ENCODE data around the gene NELL1. TPM values are rescaled to one million over a fixed set of nuclear protein-coding genes. Genes with fewer than 3 reads are reported as not detected.

Gene NELL1
- total and polyA plus RNA-seq, 2 experiments from 2014 or later = 1.6 TPM; not detected in 1

GRCh38 chr11:21278840-21279239 is 609.5 kb downstream of the NELL1 start:
- Histone ChIP-seq H4K20me1 (replicated peaks; ENCODE audit: insufficient read depth) (no peaks in the 10 kb centered on the region), H3K36me3 (ENCODE audit: insufficient read depth) (no peaks in the 10 kb centered on the region), H3K79me2 (replicated peaks; ENCODE audit: insufficient read depth) (no peaks in the 10 kb centered on the region), H3K4me2 (no peak overlapping the region), H3K4me3 (no peak overlapping the region), H3K9me2 (ENCODE audit: insufficient read depth) (no peaks in the 10 kb centered on the region; the same call in 1 of the 2 replicates), H2AFZ (no peak overlapping the region), H3K27me3 (ENCODE audit: insufficient read depth) (no peaks in the 10 kb centered on the region), H3K27ac (ENCODE audit: low read depth) (no peak overlapping the region), H3K4me1 (ENCODE audit: insufficient read depth) (no peaks in the 10 kb centered on the region), H3F3A (replicated peaks; ENCODE audit: low read depth) (no peaks in the 10 kb centered on the region)
- no peak for ATAC-seq
- no peaks in the 10 kb centered on the region for H3K36me3 Mint-ChIP-seq (ENCODE audit: low read depth)
- H3K4me3 Mint-ChIP-seq = no peak overlapping the region
- no peak overlapping the region for H3K27ac Mint-ChIP-seq
- DNase-seq (ENCODE audit: low spot score) = no peak
- peaks cover 5% of the 10 kb centered on the region for H3K27me3 Mint-ChIP-seq (ENCODE audit: insufficient read depth, low read depth, poor library complexity)
- peaks cover 4% of the 10 kb centered on the region; the same call in 2 of the 3 replicates for H3K9me3 Mint-ChIP-seq
- H3K4me1 Mint-ChIP-seq = no peaks in the 10 kb centered on the region
- no peak for TF ChIP-seq REST (IDR thresholded peaks at IDR 0.05; ENCODE audit: unreplicated experiment)
- TF ChIP-seq STAT1 (IDR thresholded peaks at IDR 0.05; ENCODE audit: unreplicated experiment) = no peak
- no peak for TF ChIP-seq ZNF331 (CRISPR knock-in tag; IDR thresholded peaks at IDR 0.05; ENCODE audit: low read depth)
- no peak for TF ChIP-seq NANOG (IDR thresholded peaks at IDR 0.05; ENCODE audit: borderline replicate concordance)
- TF ChIP-seq CREB1 (CRISPR knock-in tag; IDR thresholded peaks at IDR 0.05; ENCODE audit: low read depth) = no peak
- no peak for TF ChIP-seq ZNF462 (CRISPR knock-in tag; IDR thresholded peaks at IDR 0.05)
- TF ChIP-seq JUNB (IDR thresholded peaks at IDR 0.05; ENCODE audit: unreplicated experiment) = no peak
- no peak for TF ChIP-seq EZH2 (IDR thresholded peaks at IDR 0.05; ENCODE audit: low read depth, unreplicated experiment)
- TF ChIP-seq ZNF114 (CRISPR knock-in tag; IDR thresholded peaks at IDR 0.05) = no peak
- no peak for TF ChIP-seq CTCF (conservative IDR thresholded peaks at IDR 0.05; ENCODE audit: low read depth in 2 of 2)
- TF ChIP-seq POLR2AphosphoS5 (IDR thresholded peaks at IDR 0.05; ENCODE audit: low read depth) = no peak
- no peak for TF ChIP-seq ETS1 (IDR thresholded peaks at IDR 0.05)
- no peak for TF ChIP-seq EZH2phosphoT487 (IDR thresholded peaks at IDR 0.05; ENCODE audit: unreplicated experiment)

Data from GM23338 (cell line).